Ovary (tissue), 9 donors: ENCODE results near the gene WDFY1. TPM values are rescaled to one million over a fixed set of nuclear protein-coding genes. Genes with fewer than 3 reads are reported as not detected.

Experiments
- DNase-seq, 5 donors: peaks; one replicate each; pipeline ENCODE4 v3.0.0-alpha.2; 2019 to 2020
- H3K27ac ChIP-seq, 2 donors: fragments of 200-600 bp; one replicate each; pipeline versions ENCODE4 v1.5.1 to v1.8.0; 2019 to 2022
- H3K27me3 ChIP-seq: fragments of 200-600 bp; one replicate; pipeline ENCODE4 v1.8.0; 2022
- H3K36me3 ChIP-seq: fragments of 200-600 bp; sonication (generic); one replicate; pipeline ENCODE4 v1.5.1; 2019
- H3K4me1 ChIP-seq: one replicate; pipeline ENCODE4 v1.8.1; 2013; ENCODE audit warnings: mild to moderate bottlenecking, moderate library complexity; ENCODE audit not compliant: insufficient read depth
- H3K4me3 ChIP-seq: fragments of 200-600 bp; sonication (generic); one replicate; pipeline ENCODE4 v1.5.1; 2017
- H3K9me3 ChIP-seq, 2 donors: fragments of 200-600 bp in 1 of 2; sonication (generic) in 1 of 2; one replicate each; pipeline versions ENCODE4 v1.5.1 to v1.8.1; 2013 to 2019; ENCODE audit warnings: mild to moderate bottlenecking in 1 of 2, moderate library complexity in 1 of 2
- CTCF ChIP-seq, 3 donors: fragments of 450-650 bp in 2 of 3; fragments of 200-600 bp in 1 of 3; IDR thresholded peaks; one replicate each; pipeline versions ENCODE4 v1.5.1 to v1.8.0; 2016 to 2022; ENCODE audit warnings: antibody characterized with exemption in 3 of 3, mild to moderate bottlenecking in 1 of 3
- EP300 ChIP-seq: sonication (generic); formaldehyde crosslinking; IDR thresholded peaks from one replicate; pipeline ENCODE4 v1.6.1; 2017; ENCODE audit warnings: antibody characterized with exemption
- POLR2A ChIP-seq: fragments of 450-650 bp; IDR thresholded peaks from one replicate; pipeline ENCODE4 v1.6.1; 2017; ENCODE audit warnings: antibody characterized with exemption, mild to moderate bottlenecking, moderate library complexity
- WGBS, 3 donors: extraction: QIAGEN DNeasy Blood & Tissue Kit in 1 of 3; methylation state at CpG; one replicate each; pipeline versions ENCODE4 v1.1.5 to v1.1.7; 2013 to 2017; 5-methylcytosine and 5-hydroxymethylcytosine counted together
- intact Hi-C, 4 donors: fragments of 100-400 bp; cut with DNase I; formaldehyde crosslinking; loops; one replicate each; pipeline versions ENCODE4 v1.11.0 to v1.15.1; 2022 to 2023
- polyA plus RNA-seq, 2 donors: library from polyadenylated mRNA; stranded (reverse); fragments of 200-250 nt in 1 of 2; fragments of 350-450 nt in 1 of 2; fragmentation: Illumina TruSeq in 1 of 2; extraction: RNeasy Lipid Tissue Mini Kit (QIAGEN cat#74804) in 1 of 2; gene quantifications; one replicate each; pipeline ENCODE4 v1.2.3, GENCODE V29; 2013 to 2014
- total RNA-seq, 7 donors: library from RNA; depleted of rRNA in 2 of 7; stranded (reverse); fragments of >200 nt in 2 of 7; fragmentation: NEBNext Ultra II Directional in 3 of 7; extraction: Animal tissue kit (Norgen Biotek cat#: 25700) in 3 of 7; gene quantifications; one replicate each; pipeline versions ENCODE4 v1.1.0 to v1.2.4, GENCODE V29; 2016 to 2023
- donor health status: DM: no; HTN: no; CAD: no; lungs with moderate emphysema.
- donor health status: DM: no; HTN: no; CAD: no.
- donor health status: Bipolar disorder and iron deficiency.
- donor health status: DM: yes; HTN: yes; CAD: no.
- donor health status: DM: no; HTN: no; CAD: no.
- donor health status: DM: yes; HTN: yes; CAD: no.

WDFY1 gene
- total and polyA plus RNA-seq, 9 donors = 21.2 to 50.1 (median 39.6) TPM

DNA sequence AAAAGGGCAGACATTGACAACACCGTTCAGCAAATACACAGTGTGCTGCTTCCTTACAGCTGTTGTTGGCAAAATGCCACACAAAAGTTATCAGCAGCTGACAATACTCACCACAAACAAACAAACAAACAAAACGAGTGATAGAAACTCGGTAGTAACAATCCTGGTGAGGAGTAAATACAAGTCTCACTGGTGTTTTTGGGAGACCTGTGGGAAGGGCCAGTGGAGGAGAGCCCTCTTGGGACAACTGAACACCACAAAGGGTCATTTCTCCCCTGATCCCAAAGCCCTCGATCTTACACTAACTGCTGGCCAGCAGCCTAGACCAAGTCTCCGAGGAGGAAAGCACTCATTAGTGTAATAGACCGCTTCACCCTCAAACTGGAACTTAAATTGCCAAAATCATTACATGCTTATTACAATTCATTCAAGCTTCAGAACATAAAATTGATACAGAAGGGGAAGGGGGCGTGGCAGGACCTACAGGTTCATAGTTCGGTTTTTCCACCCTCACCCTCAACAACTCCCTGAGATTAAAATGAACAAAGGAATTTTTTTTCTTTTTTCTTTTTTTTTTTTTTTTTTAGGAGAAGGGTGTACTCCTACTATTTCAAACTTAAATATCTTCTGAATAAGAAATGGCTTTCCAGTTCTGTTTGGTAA lies 112.8 kb downstream of the WDFY1 start:
- WGBS, 3 donors = 34 to 48% (median 40%) methylated on average over 8 of the region's 8 CpGs
- no peaks in the 10 kb centered on the region for H3K9me3 ChIP-seq
- no peak for DNase-seq
- no peaks in the 10 kb centered on the region for H3K27me3 ChIP-seq
- no peaks in the 10 kb centered on the region for H3K4me1 ChIP-seq
- H3K4me3 ChIP-seq = no peak overlapping the region
- H3K27ac ChIP-seq = no peak overlapping the region
- no peaks in the 10 kb centered on the region for H3K36me3 ChIP-seq
- TF ChIP-seq CTCF (IDR thresholded peaks at IDR 0.05) (no peak), POLR2A (no peak), EP300 (no peak)
- intact Hi-C loops = no loop called here

GRCh38 chr2:223829128-223829527 lies 116.0 kb downstream of the WDFY1 start:
- WGBS, 3 donors = 88 to 91% (median 89%) methylated on average over 5 of the region's 5 CpGs
- no peak for TF ChIP-seq EP300
- no peak for TF ChIP-seq POLR2A
- no peak for TF ChIP-seq CTCF (IDR thresholded peaks at IDR 0.05)
- H3K27me3 ChIP-seq = no peaks in the 10 kb centered on the region
- H3K4me1 ChIP-seq = no peaks in the 10 kb centered on the region
- H3K27ac ChIP-seq = no peak overlapping the region
- intact Hi-C loops = no loop called here
- no peaks in the 10 kb centered on the region for H3K36me3 ChIP-seq
- DNase-seq = no peak
- H3K4me3 ChIP-seq = no peak overlapping the region
- H3K9me3 ChIP-seq = no peaks in the 10 kb centered on the region

DNA sequence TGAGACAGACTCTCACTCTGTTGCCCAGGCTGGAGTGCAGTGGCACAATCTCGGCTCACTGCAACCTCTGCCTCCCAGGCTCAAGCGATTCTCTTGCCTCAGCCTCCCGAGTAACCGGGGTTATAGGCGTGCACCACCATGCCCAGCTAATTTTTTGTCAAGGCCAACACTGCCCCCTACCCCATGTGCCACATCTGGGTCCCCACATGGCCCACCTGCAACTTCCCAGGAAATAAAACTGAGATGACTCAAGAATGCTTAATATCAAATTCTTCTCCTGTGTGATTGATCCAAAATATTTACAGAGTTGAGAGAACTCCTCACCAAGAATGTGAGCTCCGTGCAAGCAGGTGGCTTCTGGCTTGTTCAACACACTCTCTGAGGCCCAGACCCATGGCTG lies 116.8 kb downstream of the WDFY1 start:
- Histone ChIP-seq H3K4me3 (no peak overlapping the region), H3K27ac (no peak overlapping the region), H3K27me3 (no peaks in the 10 kb centered on the region), H3K9me3 (no peaks in the 10 kb centered on the region), H3K36me3 (no peaks in the 10 kb centered on the region), H3K4me1 (no peaks in the 10 kb centered on the region)
- no peak for TF ChIP-seq POLR2A
- no peak for TF ChIP-seq EP300
- no peak for TF ChIP-seq CTCF (IDR thresholded peaks at IDR 0.05)
- WGBS, 3 donors = 87 to 93% (median 87%) methylated on average over 6 of the region's 6 CpGs
- no peak for DNase-seq
- intact Hi-C loops = no loop called here

GRCh38 chr2:223826995-223827394 lies 118.1 kb downstream of the WDFY1 start:
- Histone ChIP-seq H3K36me3 (no peaks in the 10 kb centered on the region), H3K27ac (no peak overlapping the region), H3K27me3 (no peaks in the 10 kb centered on the region), H3K4me1 (no peaks in the 10 kb centered on the region), H3K4me3 (no peak overlapping the region), H3K9me3 (no peaks in the 10 kb centered on the region)
- intact Hi-C loops = loop anchor here in 1 of 4 donors (2.0 kb wide), 1 partner anchor 18 kb away; no protein-coding TSS in a partner anchor
- TF ChIP-seq EP300 = no peak
- TF ChIP-seq CTCF (IDR thresholded peaks at IDR 0.05) = no peak
- no peak for TF ChIP-seq POLR2A
- 49 to 75% (median 72%) methylated on average over 4 of the region's 4 CpGs for WGBS, 3 donors
- no peak for DNase-seq

Other genes with a start within 250 kb of the WDFY1 start
- 10 to 100 TPM in 1 of 7 donors, 1 to 10 TPM in 5, under 1 TPM in 1; 0.60 to 16.8 (median 1.3) TPM for gene AP1S3, start 107.8 kb downstream of the WDFY1 start, total RNA-seq
- 1 to 10 TPM in 1 of 2 donors, under 1 TPM in 1; 0.46 to 5.6 TPM for gene AP1S3, start 107.8 kb downstream of the WDFY1 start, polyA plus RNA-seq
- 10 to 100 TPM; 12.6 to 20.4 (median 15.9) TPM for gene MRPL44, start 12.1 kb upstream of the WDFY1 start, total RNA-seq
- 10 to 100 TPM; 18.3 to 28.3 TPM for gene MRPL44, start 12.1 kb upstream of the WDFY1 start, polyA plus RNA-seq
- 100 to 1,000 TPM in 3 of 7 donors, 10 to 100 TPM in 4; 42.5 to 215 (median 75.9) TPM for gene SERPINE2, start 94.0 kb upstream of the WDFY1 start, total RNA-seq
- 100 to 1,000 TPM; 184 to 264 TPM for gene SERPINE2, start 94.0 kb upstream of the WDFY1 start, polyA plus RNA-seq